ENCODE measurements around the gene TREX2.

Gene TREX2

GRCh38 chrX:153401133-153401764, 44.6 kb downstream of the TREX2 start, which contains the start of gene PNMA6E:
Gene PNMA6E (minus strand): TSS chrX:153401350. CDS start chrX:153398849, 2,501 bp downstream.
- no peak within 1 kb of the TSS for H3K4me3 Mint-ChIP-seq

GRCh38 chrX:153400146-153401132, 45.4 kb downstream of the TREX2 start:
- H3K27ac Mint-ChIP-seq: no peak overlapping the region
- H3K36me3 Mint-ChIP-seq: no peaks in the 10 kb centered on the region
- H3K27me3 Mint-ChIP-seq: no peaks in the 10 kb centered on the region
- no peak overlapping the region for H3K4me3 Mint-ChIP-seq
- H3K9me3 Mint-ChIP-seq (ENCODE audit: low read depth): no peaks in the 10 kb centered on the region
- H3K4me1 Mint-ChIP-seq (ENCODE audit: low read depth): no peaks in the 10 kb centered on the region

More at GRCh38 chrX:153401133-153401764, 44.6 kb downstream of the TREX2 start, which contains the start of gene PNMA6E:
- H3K4me1 Mint-ChIP-seq (ENCODE audit: low read depth): no peaks in the 10 kb centered on the region
- H3K9me3 Mint-ChIP-seq (ENCODE audit: low read depth): no peaks in the 10 kb centered on the region
- H3K27ac Mint-ChIP-seq: no peak within 1 kb of the TSS
- H3K36me3 Mint-ChIP-seq: no peaks in the 10 kb centered on the region
- H3K27me3 Mint-ChIP-seq: no peaks in the 10 kb centered on the region

GRCh38 chrX:153398275-153398960, 47.4 kb downstream of the TREX2 start:
- Mint-ChIP-seq H3K27ac (no peak overlapping the region), H3K27me3 (no peaks in the 10 kb centered on the region), H3K4me1 (ENCODE audit: low read depth) (no peaks in the 10 kb centered on the region), H3K36me3 (no peaks in the 10 kb centered on the region), H3K9me3 (ENCODE audit: low read depth) (no peaks in the 10 kb centered on the region), H3K4me3 (no peak overlapping the region)

- Mint-ChIP-seq H3K27me3 (no peaks in the 10 kb centered on the region), H3K27ac (no peak overlapping the region), H3K36me3 (no peaks in the 10 kb centered on the region), H3K9me3 (ENCODE audit: low read depth) (no peaks in the 10 kb centered on the region), H3K4me3 (no peak overlapping the region), H3K4me1 (ENCODE audit: low read depth) (no peaks in the 10 kb centered on the region)
Measured at GRCh38 chrX:153397256-153397960, 48.4 kb downstream of the TREX2 start.

GRCh38 chrX:153396320-153397195, 49.3 kb downstream of the TREX2 start:
- Mint-ChIP-seq H3K36me3 (no peaks in the 10 kb centered on the region), H3K4me3 (no peak overlapping the region), H3K27ac (no peak overlapping the region), H3K9me3 (ENCODE audit: low read depth) (no peaks in the 10 kb centered on the region), H3K27me3 (no peaks in the 10 kb centered on the region), H3K4me1 (ENCODE audit: low read depth) (no peaks in the 10 kb centered on the region)

GRCh38 chrX:153395613-153396319, 50.1 kb downstream of the TREX2 start:
- Mint-ChIP-seq H3K36me3 (no peaks in the 10 kb centered on the region), H3K27me3 (no peaks in the 10 kb centered on the region), H3K9me3 (ENCODE audit: low read depth) (no peaks in the 10 kb centered on the region), H3K4me1 (ENCODE audit: low read depth) (no peaks in the 10 kb centered on the region), H3K4me3 (no peak overlapping the region), H3K27ac (no peak overlapping the region)

- H3K27ac Mint-ChIP-seq: no peak overlapping the region
- no peaks in the 10 kb centered on the region for H3K27me3 Mint-ChIP-seq
- H3K4me3 Mint-ChIP-seq: no peak overlapping the region
- H3K36me3 Mint-ChIP-seq: no peaks in the 10 kb centered on the region
- H3K9me3 Mint-ChIP-seq (ENCODE audit: low read depth): no peaks in the 10 kb centered on the region
- no peaks in the 10 kb centered on the region for H3K4me1 Mint-ChIP-seq (ENCODE audit: low read depth)
Measured at GRCh38 chrX:153394612-153395011, 51.2 kb downstream of the TREX2 start.
